Kidney (tissue), 14 donors: ENCODE results near the gene RFPL1. TPM values are rescaled to one million over a fixed set of nuclear protein-coding genes. Genes with fewer than 3 reads are reported as not detected.
"Not testable (repeated sequence)": the region's sequence is repeated elsewhere in the genome, so short reads cannot be mapped to it uniquely, and the experiment has no call there.

Experiments used
- DNase-seq, 5 donors: peaks; one replicate each; pipeline ENCODE4 v3.0.0-alpha.2; 2013 to 2020
- FAIRE-seq: peaks from 2 replicates; lab custom pipeline; 2012; peaks lifted over from hg19 to GRCh38; lab: Jason Lieb, UNC
- H3K27ac ChIP-seq, 2 donors: one replicate each; pipeline ENCODE4 v1.7.0; 2013; ENCODE audit warnings: low read depth in 2 of 2, low read length in 2 of 2, inconsistent platforms in 1 of 2
- H3K27me3 ChIP-seq: one replicate; pipeline ENCODE4 v1.7.1; 2013; ENCODE audit warnings: low read length, inconsistent platforms; ENCODE audit not compliant: control insufficient read depth, insufficient read depth
- H3K36me3 ChIP-seq, 3 donors: one replicate each; pipeline versions ENCODE4 v1.7.0 to v1.7.1; 2013; ENCODE audit warnings: low read length in 3 of 3, control low read depth in 1 of 3, inconsistent platforms in 1 of 3; ENCODE audit not compliant: insufficient read depth in 3 of 3, control insufficient read depth in 2 of 3
- H3K4me1 ChIP-seq, 3 donors: one replicate each; pipeline versions ENCODE4 v1.7.0 to v1.7.1; 2013; ENCODE audit warnings: low read length in 3 of 3, inconsistent platforms in 1 of 3, low read depth in 1 of 3; ENCODE audit not compliant: control insufficient read depth in 2 of 3, insufficient read depth in 2 of 3
- H3K4me3 ChIP-seq, 3 donors: one replicate each; pipeline versions ENCODE4 v1.7.0 to v1.8.1; 2013; ENCODE audit warnings: low read length in 3 of 3, control low read depth in 1 of 3, inconsistent platforms in 1 of 3
- H3K9ac ChIP-seq, 3 donors: one replicate each; pipeline versions ENCODE4 v1.7.0 to v1.7.1; 2013; ENCODE audit warnings: low read length in 3 of 3, control low read depth in 1 of 3, inconsistent platforms in 1 of 3
- H3K9me3 ChIP-seq, 3 donors: one replicate each; pipeline versions ENCODE4 v1.7.0 to v1.7.1; 2013; ENCODE audit warnings: low read length in 3 of 3, control low read depth in 1 of 3, inconsistent platforms in 1 of 3; ENCODE audit not compliant: control insufficient read depth in 2 of 3, insufficient read depth in 1 of 3
- intact Hi-C: fragments of 100-400 bp; cut with DNase I; formaldehyde crosslinking; loops from one replicate; pipeline ENCODE4 v1.11.1; 2022
- polyA plus RNA-seq: library from polyadenylated mRNA; stranded (reverse); fragments of 350-450 nt; fragmentation: Illumina TruSeq; extraction: RNeasy Lipid Tissue Mini Kit (QIAGEN cat#74804); gene quantifications from one replicate; pipeline ENCODE4 v1.2.3, GENCODE V29; 2014; ENCODE audit warnings: low read depth, low replicate concordance; ENCODE audit not compliant: insufficient read depth
- total RNA-seq: library from RNA; stranded (reverse); fragmentation: NEBNext Ultra II Directional; extraction: Animal tissue kit (Norgen Biotek cat#: 25700); gene quantifications from one replicate; pipeline ENCODE4 v1.2.1, GENCODE V29; 2021
- TF ChIP-seq, protein P1 (sequence below): IDR thresholded peaks from 3 replicates; pipeline ENCODE4 v1.5.1; 2012; ENCODE audit warnings: mild to moderate bottlenecking, moderate library complexity, borderline replicate concordance; ENCODE audit not compliant: insufficient read depth; ENCODE audit errors: extremely low read depth
- donor health status: control.
- donor health status: control.
- donor health status: control.
- donor health status: control.
- donor health status: control.
- donor health status: DM: yes; HTN: yes; CAD: no.
- donor health status: Normal renal cell carcinoma (clear cell type).

Gene RFPL1
- total and polyA plus RNA-seq, 2 donors from 2014 or later, result not detected

DNA sequence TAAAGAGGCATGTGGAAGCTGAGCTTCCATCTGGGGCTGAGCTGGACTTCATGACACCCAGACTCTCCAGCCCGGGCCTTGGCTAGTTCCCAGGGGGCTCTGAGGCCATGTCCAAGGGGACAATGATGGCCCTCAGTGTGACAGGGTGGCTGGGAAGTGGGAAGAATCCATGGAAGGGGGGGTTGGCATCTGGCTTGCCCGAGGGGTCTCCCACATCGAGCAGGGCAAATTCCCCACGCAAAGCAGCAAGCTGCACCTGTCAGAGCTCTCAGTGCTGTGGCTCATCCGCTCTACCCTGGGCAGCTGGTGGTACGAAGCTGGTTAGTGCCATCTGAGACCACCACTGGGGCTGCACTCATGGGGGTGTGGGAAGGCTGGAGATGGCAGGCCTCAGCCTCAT, 40.6 kb upstream of the RFPL1 start:
- TF ChIP-seq, protein P1, sequence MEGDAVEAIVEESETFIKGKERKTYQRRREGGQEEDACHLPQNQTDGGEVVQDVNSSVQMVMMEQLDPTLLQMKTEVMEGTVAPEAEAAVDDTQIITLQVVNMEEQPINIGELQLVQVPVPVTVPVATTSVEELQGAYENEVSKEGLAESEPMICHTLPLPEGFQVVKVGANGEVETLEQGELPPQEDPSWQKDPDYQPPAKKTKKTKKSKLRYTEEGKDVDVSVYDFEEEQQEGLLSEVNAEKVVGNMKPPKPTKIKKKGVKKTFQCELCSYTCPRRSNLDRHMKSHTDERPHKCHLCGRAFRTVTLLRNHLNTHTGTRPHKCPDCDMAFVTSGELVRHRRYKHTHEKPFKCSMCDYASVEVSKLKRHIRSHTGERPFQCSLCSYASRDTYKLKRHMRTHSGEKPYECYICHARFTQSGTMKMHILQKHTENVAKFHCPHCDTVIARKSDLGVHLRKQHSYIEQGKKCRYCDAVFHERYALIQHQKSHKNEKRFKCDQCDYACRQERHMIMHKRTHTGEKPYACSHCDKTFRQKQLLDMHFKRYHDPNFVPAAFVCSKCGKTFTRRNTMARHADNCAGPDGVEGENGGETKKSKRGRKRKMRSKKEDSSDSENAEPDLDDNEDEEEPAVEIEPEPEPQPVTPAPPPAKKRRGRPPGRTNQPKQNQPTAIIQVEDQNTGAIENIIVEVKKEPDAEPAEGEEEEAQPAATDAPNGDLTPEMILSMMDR, result no peak
- no peaks in the 10 kb centered on the region for H3K27me3 ChIP-seq
- no peak overlapping the region for H3K27ac ChIP-seq
- intact Hi-C loops, result no loop called here
- H3K9ac ChIP-seq, result no peak overlapping the region
- H3K4me1 ChIP-seq, result peaks cover 0 to 4% (median 2%) of the 10 kb centered on the region in 3 donors
- H3K4me3 ChIP-seq, result no peak overlapping the region
- no peak for DNase-seq
- H3K9me3 ChIP-seq, result no peaks in the 10 kb centered on the region
- no peak for FAIRE-seq
- H3K36me3 ChIP-seq, result no peaks in the 10 kb centered on the region

DNA sequence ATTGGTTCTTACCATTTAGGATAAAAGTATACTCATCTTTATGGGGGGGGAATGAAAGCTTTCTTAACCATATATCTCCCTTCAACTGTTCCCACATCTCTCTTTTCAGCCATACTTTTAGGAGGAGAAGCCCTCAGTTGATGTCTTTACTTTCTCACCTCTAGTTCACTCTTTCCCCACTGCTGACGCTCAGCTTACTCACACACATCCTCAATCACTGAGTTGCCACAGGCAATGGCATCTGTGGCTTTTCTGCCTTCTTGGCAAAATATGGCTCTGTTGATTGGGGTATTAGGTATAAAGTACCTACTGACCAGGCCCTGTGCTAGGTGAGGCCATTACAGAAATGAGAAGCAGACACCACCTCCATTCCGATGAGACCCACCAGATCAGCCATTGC, 37.8 kb upstream of the RFPL1 start:
- H3K9ac ChIP-seq, result no peak overlapping the region
- H3K9me3 ChIP-seq, result no peaks in the 10 kb centered on the region
- no peak overlapping the region for H3K4me3 ChIP-seq
- no peak overlapping the region for H3K27ac ChIP-seq
- TF ChIP-seq, protein P1, result no peak
- DNase-seq (no peak), FAIRE-seq (no peak)
- no peaks in the 10 kb centered on the region for H3K36me3 ChIP-seq
- H3K4me1 ChIP-seq, result no peaks in the 10 kb centered on the region
- intact Hi-C loops, result no loop called here
- H3K27me3 ChIP-seq, result no peaks in the 10 kb centered on the region

DNA sequence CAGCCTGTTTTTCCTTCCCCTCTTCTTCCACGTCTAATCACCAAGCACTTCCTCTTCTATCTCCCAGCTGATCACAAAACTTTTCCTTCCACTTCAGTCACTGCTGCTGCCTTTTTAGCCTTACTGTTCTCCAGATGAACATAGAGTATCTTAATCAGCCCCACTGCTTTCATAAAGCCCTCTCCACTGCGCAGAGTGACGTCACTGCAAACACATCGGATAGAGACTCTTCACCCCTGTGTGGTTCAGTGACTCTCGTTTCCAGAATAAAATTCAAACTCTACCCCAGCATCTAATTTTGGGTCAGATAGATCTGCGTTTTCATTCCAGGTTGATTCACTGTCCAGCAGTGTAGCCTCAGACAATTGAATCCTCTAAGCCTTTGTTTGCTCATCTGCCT, 36.8 kb upstream of the RFPL1 start:
- H3K27me3 ChIP-seq, H3K36me3 ChIP-seq, H3K4me3 ChIP-seq, FAIRE-seq, H3K9me3 ChIP-seq, H3K9ac ChIP-seq, DNase-seq, H3K27ac ChIP-seq, H3K4me1 ChIP-seq, intact Hi-C loops: not testable (repeated sequence)

DNA sequence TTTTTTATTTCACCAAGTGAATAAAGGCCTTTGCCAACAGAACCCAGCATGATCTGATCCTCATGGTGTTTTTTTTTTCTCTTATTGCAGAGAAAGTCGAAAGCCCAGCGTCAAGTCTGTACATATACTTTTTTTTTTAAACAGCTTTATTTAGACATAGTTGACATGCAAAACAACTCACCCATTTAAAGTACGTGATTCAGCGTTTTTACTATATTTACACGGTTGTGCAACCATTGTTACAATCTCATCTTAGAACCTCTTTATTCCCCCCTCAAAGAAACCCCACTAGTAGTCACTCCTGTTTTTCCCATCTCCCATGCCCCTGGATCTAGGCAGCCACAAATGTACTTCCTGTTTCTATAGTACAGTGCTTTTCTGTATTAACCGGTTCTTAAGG, 29.4 kb upstream of the RFPL1 start:
- no peak for DNase-seq

DNA sequence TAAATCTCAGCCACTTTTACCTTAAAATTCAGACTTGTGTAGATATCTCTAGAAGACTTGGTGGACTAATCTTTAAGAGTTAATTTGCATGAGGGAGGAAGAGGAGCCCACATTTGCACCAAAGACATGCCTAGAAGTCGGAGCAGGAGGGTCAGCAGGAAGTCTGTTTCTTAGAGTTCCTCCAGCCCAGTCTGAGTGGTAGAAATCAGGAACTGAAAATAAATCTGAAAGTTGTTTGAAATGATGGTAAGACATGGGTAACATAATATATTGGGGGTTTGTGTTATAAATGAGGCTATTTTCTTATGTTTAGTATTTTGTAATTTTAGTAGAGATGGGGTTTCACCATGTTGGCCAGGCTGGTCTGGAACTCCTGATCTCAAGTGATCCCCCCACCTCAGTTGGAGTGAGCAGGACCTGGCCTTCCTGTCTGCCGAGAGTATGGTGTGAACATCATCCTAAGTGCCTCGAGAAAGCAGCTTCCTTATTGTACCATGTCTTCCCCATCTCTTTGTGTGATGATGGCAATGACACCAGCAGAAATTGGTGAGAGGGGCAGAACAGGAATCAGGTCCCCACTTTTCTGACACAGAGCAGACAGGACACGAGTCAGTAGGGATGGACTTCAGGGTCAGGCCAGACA, 26.7 kb upstream of the RFPL1 start:
- H3K4me1 ChIP-seq, H3K27ac ChIP-seq, DNase-seq, H3K4me3 ChIP-seq, H3K9ac ChIP-seq, H3K9me3 ChIP-seq, intact Hi-C loops, H3K36me3 ChIP-seq, FAIRE-seq, H3K27me3 ChIP-seq: not testable (repeated sequence)

More for the DNA sequence above, 29.4 kb upstream of the RFPL1 start:
- no peak overlapping the region for H3K9ac ChIP-seq
- no peak overlapping the region for H3K27ac ChIP-seq
- H3K9me3 ChIP-seq, result no peaks in the 10 kb centered on the region
- no peaks in the 10 kb centered on the region for H3K36me3 ChIP-seq
- TF ChIP-seq, protein P1, result no peak
- H3K4me3 ChIP-seq, result no peak overlapping the region
- intact Hi-C loops, result no loop called here
- FAIRE-seq, result no peak
- no peaks in the 10 kb centered on the region for H3K4me1 ChIP-seq
- no peaks in the 10 kb centered on the region for H3K27me3 ChIP-seq
